ENCODE results near the gene DOC2A.

The DOC2A gene

GRCh38 chr16:29993903-29994599, 16.8 kb downstream of the DOC2A start:
- Histone ChIP-seq H3K4me1 (ENCODE audit: insufficient read depth, low read length) (no peaks in the 10 kb centered on the region; the same call in 1 of the 2 replicates), H3K27ac (ENCODE audit: low read depth, low read length) (no peak overlapping the region), H3K27me3 (ENCODE audit: insufficient read depth, low read length) (no peaks in the 10 kb centered on the region), H3K4me3 (ENCODE audit: low read length) (no peak overlapping the region; the same call in 1 of the 2 replicates), H3K9ac (ENCODE audit: low read depth, low read length) (no peak overlapping the region), H3K36me3 (ENCODE audit: insufficient read depth, low read length) (peaks cover 55% of the 10 kb centered on the region), H3K9me3 (ENCODE audit: insufficient read depth, low read depth, low read length) (no peaks in the 10 kb centered on the region)
- 91% methylated on average over 9 of the region's 9 CpGs for WGBS

- peaks cover 59% of the 10 kb centered on the region for H3K36me3 ChIP-seq (ENCODE audit: insufficient read depth, low read length)
These were observed 17.5 kb downstream of the DOC2A start for GRCh38 chr16:29993191-29993902.

GRCh38 chr16:29992344-29992967, 18.4 kb downstream of the DOC2A start:
- peaks cover 60% of the 10 kb centered on the region for H3K36me3 ChIP-seq (ENCODE audit: insufficient read depth, low read length)
- WGBS: 87% methylated on average over 7 of the region's 7 CpGs
- H3K27ac ChIP-seq (ENCODE audit: low read depth, low read length): no peak overlapping the region
- H3K4me3 ChIP-seq (ENCODE audit: low read length): no peak overlapping the region
- no peak overlapping the region for H3K9ac ChIP-seq (ENCODE audit: low read depth, low read length)
- H3K9me3 ChIP-seq (ENCODE audit: insufficient read depth, low read depth, low read length): no peaks in the 10 kb centered on the region
- no peaks in the 10 kb centered on the region for H3K27me3 ChIP-seq (ENCODE audit: insufficient read depth, low read length)
- H3K4me1 ChIP-seq (ENCODE audit: insufficient read depth, low read length): no peaks in the 10 kb centered on the region; the same call in 1 of the 2 replicates

More at GRCh38 chr16:29993191-29993902, 17.5 kb downstream of the DOC2A start:
- Histone ChIP-seq H3K9ac (ENCODE audit: low read depth, low read length) (no peak overlapping the region), H3K4me1 (ENCODE audit: insufficient read depth, low read length) (no peaks in the 10 kb centered on the region; the same call in 1 of the 2 replicates), H3K9me3 (ENCODE audit: insufficient read depth, low read depth, low read length) (no peaks in the 10 kb centered on the region), H3K27ac (ENCODE audit: low read depth, low read length) (no peak overlapping the region), H3K4me3 (ENCODE audit: low read length) (no peak overlapping the region), H3K27me3 (ENCODE audit: insufficient read depth, low read length) (no peaks in the 10 kb centered on the region)
- WGBS: 95% methylated on average over 25 of the region's 25 CpGs

- H3K27me3 ChIP-seq (ENCODE audit: insufficient read depth, low read length): no peaks in the 10 kb centered on the region
- H3K9ac ChIP-seq (ENCODE audit: low read depth, low read length): no peak overlapping the region
- 90% methylated on average over 3 of the region's 5 CpGs for WGBS
- H3K4me1 ChIP-seq (ENCODE audit: insufficient read depth, low read length): no peaks in the 10 kb centered on the region; the same call in 1 of the 2 replicates
- H3K4me3 ChIP-seq (ENCODE audit: low read length): no peak overlapping the region
- H3K36me3 ChIP-seq (ENCODE audit: insufficient read depth, low read length): peaks cover 68% of the 10 kb centered on the region
- H3K9me3 ChIP-seq (ENCODE audit: insufficient read depth, low read depth, low read length): no peaks in the 10 kb centered on the region
- H3K27ac ChIP-seq (ENCODE audit: low read depth, low read length): no peak overlapping the region
These were observed 19.3 kb downstream of the DOC2A start for GRCh38 chr16:29991571-29991904.

- Histone ChIP-seq H3K9ac (ENCODE audit: low read depth, low read length) (no peak overlapping the region), H3K9me3 (ENCODE audit: insufficient read depth, low read depth, low read length) (no peaks in the 10 kb centered on the region), H3K27ac (ENCODE audit: low read depth, low read length) (no peak overlapping the region), H3K27me3 (ENCODE audit: insufficient read depth, low read length) (no peaks in the 10 kb centered on the region), H3K36me3 (ENCODE audit: insufficient read depth, low read length) (peaks cover 73% of the 10 kb centered on the region), H3K4me3 (ENCODE audit: low read length) (no peak overlapping the region), H3K4me1 (ENCODE audit: insufficient read depth, low read length) (no peaks in the 10 kb centered on the region; the same call in 1 of the 2 replicates)
- WGBS: 95% methylated on average over 35 of the region's 35 CpGs
These were observed 19.8 kb downstream of the DOC2A start for GRCh38 chr16:29990883-29991570.

GRCh38 chr16:29990034-29990433, 20.8 kb downstream of the DOC2A start:
- H3K27ac ChIP-seq (ENCODE audit: low read depth, low read length): no peak overlapping the region
- no peak overlapping the region for H3K9ac ChIP-seq (ENCODE audit: low read depth, low read length)
- no peaks in the 10 kb centered on the region; the same call in 1 of the 2 replicates for H3K4me1 ChIP-seq (ENCODE audit: insufficient read depth, low read length)
- no peak overlapping the region for H3K4me3 ChIP-seq (ENCODE audit: low read length)
- H3K9me3 ChIP-seq (ENCODE audit: insufficient read depth, low read depth, low read length): no peaks in the 10 kb centered on the region
- no CpG with 5 or more reads among the region's 2 CpGs for WGBS
- H3K36me3 ChIP-seq (ENCODE audit: insufficient read depth, low read length): peaks cover 83% of the 10 kb centered on the region
- H3K27me3 ChIP-seq (ENCODE audit: insufficient read depth, low read length): no peaks in the 10 kb centered on the region

GRCh38 chr16:29989111-29989858, 21.5 kb downstream of the DOC2A start:
- H3K36me3 ChIP-seq (ENCODE audit: insufficient read depth, low read length): peaks cover 91% of the 10 kb centered on the region
- 95% methylated on average over 23 of the region's 23 CpGs for WGBS
- H3K9me3 ChIP-seq (ENCODE audit: insufficient read depth, low read depth, low read length): no peaks in the 10 kb centered on the region
- no peaks in the 10 kb centered on the region for H3K4me1 ChIP-seq (ENCODE audit: insufficient read depth, low read length)
- H3K27me3 ChIP-seq (ENCODE audit: insufficient read depth, low read length): no peaks in the 10 kb centered on the region
- H3K9ac ChIP-seq (ENCODE audit: low read depth, low read length): no peak overlapping the region
- no peak overlapping the region for H3K27ac ChIP-seq (ENCODE audit: low read depth, low read length)
- H3K4me3 ChIP-seq (ENCODE audit: low read length): no peak overlapping the region

GRCh38 chr16:29988346-29989075, 22.3 kb downstream of the DOC2A start:
- Histone ChIP-seq H3K9ac (ENCODE audit: low read depth, low read length) (no peak overlapping the region), H3K4me1 (ENCODE audit: insufficient read depth, low read length) (no peaks in the 10 kb centered on the region), H3K36me3 (ENCODE audit: insufficient read depth, low read length) (peaks cover 95% of the 10 kb centered on the region), H3K9me3 (ENCODE audit: insufficient read depth, low read depth, low read length) (no peaks in the 10 kb centered on the region), H3K27ac (ENCODE audit: low read depth, low read length) (no peak overlapping the region), H3K4me3 (ENCODE audit: low read length) (no peak overlapping the region), H3K27me3 (ENCODE audit: insufficient read depth, low read length) (no peaks in the 10 kb centered on the region)
- 94% methylated on average over 17 of the region's 17 CpGs for WGBS

GRCh38 chr16:29987371-29988085, 23.3 kb downstream of the DOC2A start:
- Histone ChIP-seq H3K27me3 (ENCODE audit: insufficient read depth, low read length) (no peaks in the 10 kb centered on the region), H3K4me1 (ENCODE audit: insufficient read depth, low read length) (no peaks in the 10 kb centered on the region), H3K9me3 (ENCODE audit: insufficient read depth, low read depth, low read length) (no peaks in the 10 kb centered on the region), H3K36me3 (ENCODE audit: insufficient read depth, low read length) (peaks cover 95% of the 10 kb centered on the region), H3K27ac (ENCODE audit: low read depth, low read length) (no peak overlapping the region), H3K4me3 (ENCODE audit: low read length) (no peak overlapping the region), H3K9ac (ENCODE audit: low read depth, low read length) (no peak overlapping the region)
- WGBS: 95% methylated on average over 35 of the region's 35 CpGs

GRCh38 chr16:29986931-29987330, 23.9 kb downstream of the DOC2A start:
- H3K9ac ChIP-seq (ENCODE audit: low read depth, low read length): no peak overlapping the region
- no peaks in the 10 kb centered on the region for H3K9me3 ChIP-seq (ENCODE audit: insufficient read depth, low read depth, low read length)
- H3K4me3 ChIP-seq (ENCODE audit: low read length): no peak overlapping the region
- no peak overlapping the region for H3K27ac ChIP-seq (ENCODE audit: low read depth, low read length)
- H3K4me1 ChIP-seq (ENCODE audit: insufficient read depth, low read length): no peaks in the 10 kb centered on the region
- H3K36me3 ChIP-seq (ENCODE audit: insufficient read depth, low read length): peaks cover 95% of the 10 kb centered on the region
- 94% methylated on average over 5 of the region's 5 CpGs for WGBS
- H3K27me3 ChIP-seq (ENCODE audit: insufficient read depth, low read length): no peaks in the 10 kb centered on the region
